GM12878 (cell line): ENCODE results near the gene SMOC2. TPM values are rescaled to one million over a fixed set of nuclear protein-coding genes. Genes with fewer than 3 reads are reported as not detected.

Source experiments
- ATAC-seq: fragments of 200-7000 bp; cut with Tn5 transposase; 3 replicates; pipeline ENCODE4 v1.9.1; 2020; ENCODE audit warnings: mild to moderate bottlenecking, moderate library complexity
- BruUV-seq: library from RNA; stranded (reverse); fragments of 400-500 nt; replicated peaks from 2 replicates; lab custom pipeline; 2021; lab: Mats Ljungman, UMichigan
- CTCF ChIA-PET: fragments of 300-600 bp; sonication (Branson Sonifier 250); formaldehyde crosslinking; extraction: SDS; loops from one replicate; lab custom pipeline; 2021; ENCODE audit warnings: inconsistent platforms; lab: Yijun Ruan, JAX
- POLR2A ChIA-PET: fragments of 350-600 bp; formaldehyde crosslinking; extraction: SDS; loops from one replicate; lab custom pipeline; 2021; ENCODE audit warnings: inconsistent platforms; lab: Charles Lee
- RAD21 ChIA-PET: fragments of 300-600 bp; sonication (Branson Sonifier 250); formaldehyde crosslinking; loops from one replicate; lab custom pipeline; 2023; ENCODE audit warnings: antibody characterized with exemption; ENCODE audit not compliant: unreplicated experiment; lab: Charles Lee
- SMC1A ChIA-PET: fragments of 300-600 bp; sonication (Branson Sonifier 250); formaldehyde crosslinking; loops from one replicate; lab custom pipeline; 2023; ENCODE audit not compliant: unreplicated experiment, uncharacterized antibody; lab: Charles Lee
- DNase-seq: peaks from one replicate; pipeline ENCODE4 v3.0.0-alpha.2; 2011; ENCODE audit warnings: low read depth, low spot score
- FAIRE-seq: peaks from 3 replicates; lab custom pipeline; 2011; peaks lifted over from hg19 to GRCh38; lab: Jason Lieb, UNC
- H2AFZ ChIP-seq: 2 replicates; pipeline ENCODE4 v1.6.0; 2011; ENCODE audit warnings: low read depth, low read length, control low read depth; ENCODE audit not compliant: control insufficient read depth
- H3K27ac ChIP-seq: 2 replicates; pipeline ENCODE4 v1.5.1; 2011; ENCODE audit warnings: control low read depth; ENCODE audit not compliant: control insufficient read depth, insufficient read depth
- H3K27me3 ChIP-seq, 2 experiments: replicated peaks in 1 of 2; 2 replicates each; pipeline versions ENCODE4 v1.6.0 to v1.6.1; 2011; ENCODE audit warnings: low read length in 1 of 2; ENCODE audit not compliant: control insufficient read depth in 2 of 2, insufficient read depth in 2 of 2
- H3K36me3 ChIP-seq, 2 experiments: 2 replicates each; pipeline ENCODE4 v1.5.1; 2011; ENCODE audit warnings: low read length in 1 of 2; ENCODE audit not compliant: control insufficient read depth in 2 of 2, insufficient read depth in 2 of 2
- H3K4me1 ChIP-seq: 2 replicates; pipeline ENCODE4 v1.6.1; 2011; ENCODE audit warnings: mild to moderate bottlenecking, low read length, moderate library complexity, mixed read lengths; ENCODE audit not compliant: control insufficient read depth, insufficient read depth
- H3K4me2 ChIP-seq: 2 replicates; pipeline ENCODE4 v1.6.0; 2011; ENCODE audit warnings: control low read depth; ENCODE audit not compliant: control insufficient read depth, insufficient read depth
- H3K4me3 ChIP-seq: fragments of 200-600 bp; sonication (generic); 2 replicates; pipeline ENCODE4 v1.5.1; 2016
- H3K79me2 ChIP-seq: 2 replicates; pipeline ENCODE4 v1.6.0; 2011; ENCODE audit warnings: low read length; ENCODE audit not compliant: control insufficient read depth, insufficient read depth
- H3K9ac ChIP-seq: 2 replicates; pipeline ENCODE4 v1.8.0; 2011; ENCODE audit warnings: low read length, control low read depth, mixed read lengths; ENCODE audit not compliant: control insufficient read depth, insufficient read depth
- H3K9me3 ChIP-seq: replicated peaks from 3 replicates; pipeline ENCODE4 v1.5.1; 2011; ENCODE audit warnings: mild to moderate bottlenecking, low read length; ENCODE audit not compliant: control insufficient read depth, insufficient read depth
- H4K20me1 ChIP-seq: 2 replicates; pipeline ENCODE4 v1.6.0; 2011; ENCODE audit not compliant: control insufficient read depth, insufficient read depth
- BCL11A ChIP-seq: IDR thresholded peaks from 2 replicates; pipeline ENCODE4 v1.6.1; 2011; ENCODE audit warnings: low read depth, low read length
- BCL3 ChIP-seq: IDR thresholded peaks from 2 replicates; pipeline ENCODE4 v1.6.1; 2011; ENCODE audit warnings: borderline replicate concordance, low read depth, mild to moderate bottlenecking, moderate library complexity, low read length; ENCODE audit not compliant: insufficient read depth, poor library complexity, severe bottlenecking
- CHD1 ChIP-seq: IDR thresholded peaks from 2 replicates; pipeline ENCODE4 v1.6.1; 2012; ENCODE audit warnings: low read depth, low read length, improper control_type of control experiment
- FOS ChIP-seq: IDR thresholded peaks from 3 replicates; pipeline ENCODE4 v1.6.1; 2011; ENCODE audit warnings: borderline replicate concordance; ENCODE audit not compliant: insufficient read length; ENCODE audit errors: extremely low read depth
- LARP7 ChIP-seq: fragments of 450-650 bp; IDR thresholded peaks from 2 replicates; pipeline ENCODE4 v1.6.1; 2017; ENCODE audit warnings: mild to moderate bottlenecking
- MLLT1 ChIP-seq: fragments of 450-650 bp; IDR thresholded peaks from 2 replicates; pipeline ENCODE4 v1.6.1; 2016; ENCODE audit warnings: mild to moderate bottlenecking
- NBN ChIP-seq: fragments of 450-650 bp; IDR thresholded peaks from 2 replicates; pipeline ENCODE4 v1.6.1; 2016
- POLR2A ChIP-seq: IDR thresholded peaks from 2 replicates; pipeline ENCODE4 v1.6.1; 2011; ENCODE audit warnings: low read depth, mild to moderate bottlenecking, low read length
- SIX5 ChIP-seq: IDR thresholded peaks from 2 replicates; pipeline ENCODE4 v1.6.1; 2011; ENCODE audit warnings: mild to moderate bottlenecking, low read depth, low read length, moderate library complexity; ENCODE audit not compliant: severe bottlenecking
- TAF1 ChIP-seq: IDR thresholded peaks from 2 replicates; pipeline ENCODE4 v1.6.1; 2011; ENCODE audit warnings: mild to moderate bottlenecking, low read depth, low read length, borderline replicate concordance
- YY1 ChIP-seq: IDR thresholded peaks from 2 replicates; pipeline ENCODE4 v1.6.1; 2011; ENCODE audit warnings: low read depth, mild to moderate bottlenecking, low read length
- ZNF274 ChIP-seq: IDR thresholded peaks from one replicate; pipeline ENCODE4 v1.8.0; 2011; ENCODE audit not compliant: insufficient read length, insufficient read depth
- WGBS: methylation state at CpG from one replicate; pipeline ENCODE4 v1.1.6; 2016; ENCODE audit warnings: low lambda C conversion rate; ENCODE audit not compliant: insufficient replicate concordance, insufficient coverage; ENCODE audit errors: missing lambda C conversion rate; 5-methylcytosine and 5-hydroxymethylcytosine counted together
- in situ Hi-C: fragments of 300-500 bp; cut with MboI; formaldehyde crosslinking; loops from 9 replicates; pipeline ENCODE4 v1.14.3; 2018; ENCODE audit warnings: mixed read lengths
- intact Hi-C: fragments of 100-400 bp; cut with micrococcal nuclease; formaldehyde crosslinking; loops from one replicate; pipeline ENCODE4 v1.14.2; 2022; ENCODE audit not compliant: unreplicated experiment
- polyA plus RNA-seq, 11 experiments: library from polyadenylated mRNA; depleted of rRNA in 4 of 11; unstranded in 6 of 11; stranded (reverse) in 5 of 11; fragments of >200 nt; fragmentation: Nextera tagmentation in 4 of 11; fragmentation: Illumina TruSeq in 1 of 11; extraction: Ambion mirVana in 4 of 11; extraction: Trizol in 1 of 11; gene quantifications; 1 replicate in 1 of 11; 2 replicates in 10 of 11; pipeline versions ENCODE4 v1.2.1 to v1.2.3, GENCODE V29; 2011 to 2016; ENCODE audit warnings: inconsistent platforms in 2 of 11, missing spikeins in 2 of 11, low read depth in 1 of 11
- total RNA-seq, 4 experiments: library from RNA; depleted of rRNA in 3 of 4; stranded (reverse); fragments of >200 nt in 3 of 4; fragmentation: Illumina TruSeq in 1 of 4; extraction: Trizol in 1 of 4; gene quantifications; 2 replicates each; pipeline versions ENCODE4 v1.2.1 to v1.2.3, GENCODE V29; 2013 to 2021

Gene SMOC2
- total and polyA plus RNA-seq, 10 of the 15 experiments (the other 5 are each of a cell fraction or from before 2014, with no cell fraction given): 0.10 to 0.12 TPM; not detected in 8

GRCh38 chr6:168498161-168498843 lies 57.3 kb downstream of the SMOC2 start:
- SMC1A ChIA-PET: no interaction called here
- DNase-seq (no peak), FAIRE-seq (no peak), ATAC-seq (no peak)
- H3K4me3 ChIP-seq: no peak overlapping the region
- in situ Hi-C loops (no loop called here), intact Hi-C loops (no loop called here)
- no peak overlapping the region for H3K4me2 ChIP-seq
- no peaks in the 10 kb centered on the region for H3K4me1 ChIP-seq
- H3K9me3 ChIP-seq: no peaks in the 10 kb centered on the region
- no peaks in the 10 kb centered on the region for H3K27me3 ChIP-seq
- CTCF ChIA-PET: no interaction called here
- RAD21 ChIA-PET: no interaction called here
- POLR2A ChIA-PET: no interaction called here
- no peaks in the 10 kb centered on the region for H3K79me2 ChIP-seq
- BruUV-seq: no TSS peak
- WGBS: 29% methylated on average over 14 of the region's 14 CpGs
- no peaks in the 10 kb centered on the region for H3K36me3 ChIP-seq
- H3K9ac ChIP-seq: no peak overlapping the region
- H2AFZ ChIP-seq: no peak overlapping the region
- H3K27ac ChIP-seq: no peak overlapping the region
- TF ChIP-seq BCL11A: no peak
- no peaks in the 10 kb centered on the region for H4K20me1 ChIP-seq

GRCh38 chr6:168499045-168499650 lies 58.2 kb downstream of the SMOC2 start:
- Histone ChIP-seq H3K4me2 (no peak overlapping the region), H3K27me3 (no peaks in the 10 kb centered on the region), H3K36me3 (no peaks in the 10 kb centered on the region), H3K9ac (no peak overlapping the region), H3K9me3 (no peaks in the 10 kb centered on the region), H3K79me2 (no peaks in the 10 kb centered on the region), H4K20me1 (no peaks in the 10 kb centered on the region), H3K27ac (no peak overlapping the region), H3K4me1 (no peaks in the 10 kb centered on the region), H3K4me3 (no peak overlapping the region), H2AFZ (no peak overlapping the region)
- no TSS peak for BruUV-seq
- in situ Hi-C loops: no loop called here
- CTCF ChIA-PET: no interaction called here
- TF ChIP-seq BCL3 (no peak), POLR2A (no peak), CHD1 (no peak), NBN (no peak), YY1 (no peak), SIX5 (no peak), TAF1 (no peak), LARP7 (no peak), ZNF274 (no peak), MLLT1 (no peak), FOS (no peak)
- DNase-seq (no peak), FAIRE-seq (no peak), ATAC-seq (no peak)
- intact Hi-C loops: no loop called here
- RAD21 ChIA-PET: no interaction called here
- SMC1A ChIA-PET: no interaction called here
- 61% methylated on average over 13 of the region's 13 CpGs for WGBS
- POLR2A ChIA-PET: no interaction called here
